ENCODE results near the gene UBASH3B.

DNA sequence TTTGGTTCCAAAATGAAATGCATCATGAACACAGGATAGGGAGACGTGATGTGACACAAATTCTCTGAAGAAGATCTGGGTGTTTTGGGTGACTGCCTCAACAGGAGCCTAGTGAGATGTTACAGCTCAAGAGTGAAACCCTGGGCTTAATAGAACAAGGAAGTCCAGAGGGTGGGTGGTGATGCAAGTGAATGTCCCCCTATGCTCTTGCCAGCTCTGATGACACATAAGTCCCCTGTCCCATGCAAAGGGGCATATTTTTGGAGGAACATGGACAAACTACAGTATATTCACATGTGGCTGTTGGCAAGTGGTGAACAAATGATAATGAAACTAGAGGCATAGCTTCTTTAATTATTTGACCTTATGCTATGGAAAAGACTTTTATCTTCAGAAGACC, 191.9 kb downstream of the UBASH3B start:
- TF ChIP-seq EP300 (IDR thresholded peaks at IDR 0.05; ENCODE audit: borderline replicate concordance) = no peak
- no peak for TF ChIP-seq MAX (IDR thresholded peaks at IDR 0.05)
- no peak for TF ChIP-seq CREB1 (IDR thresholded peaks at IDR 0.05; ENCODE audit: low read depth)
- TF ChIP-seq RAD21 (IDR thresholded peaks at IDR 0.05; ENCODE audit: low read depth) = no peak
- no peak for TF ChIP-seq USF1 (IDR thresholded peaks at IDR 0.05)
- TF ChIP-seq NFIC (IDR thresholded peaks at IDR 0.05) = no peak
- no peak for TF ChIP-seq CEBPB (IDR thresholded peaks at IDR 0.05)
- TF ChIP-seq TEAD4 (IDR thresholded peaks at IDR 0.05) = no peak
- no peak for TF ChIP-seq TAF1 (IDR thresholded peaks at IDR 0.05; ENCODE audit: low read depth)
- TF ChIP-seq REST (IDR thresholded peaks at IDR 0.05; ENCODE audit: low read depth) = no peak
